OCI-LY7 (cell line): ENCODE results near the gene EPRS1.

Source experiments
- CTCF ChIP-seq: fragments of 200-600 bp; sonication (generic); conservative IDR thresholded peaks from 2 replicates; pipeline ENCODE4 v1.5.1; 2014; ENCODE audit warnings: mild to moderate bottlenecking, antibody characterized with exemption, low read length, moderate library complexity, mixed read lengths
- EZH2phosphoT487 ChIP-seq: fragments of 200-600 bp; sonication (generic); IDR thresholded peaks from 2 replicates; pipeline ENCODE4 v1.6.1; 2018; ENCODE audit warnings: low read depth, borderline replicate concordance, mild to moderate bottlenecking, mixed run types, antibody characterized with exemption, low read length, moderate library complexity, mixed read lengths

- TF ChIP-seq EZH2phosphoT487 (no peak), CTCF (no peak)
Observed at GRCh38 chr1:220013497-220013896, 32.8 kb downstream of the EPRS1 start.
